Colonic mucosa (tissue), 4 donors: ENCODE data around the gene CDH8. TPM values are rescaled to one million over a fixed set of nuclear protein-coding genes. Genes with fewer than 3 reads are reported as not detected.

Experiments used
- DNase-seq: peaks from one replicate; pipeline ENCODE4 v3.0.0-alpha.2; 2020
- H3K27ac ChIP-seq: fragments of 200-600 bp; one replicate; pipeline ENCODE4 v1.8.0; 2021
- H3K27me3 ChIP-seq: fragments of 200-600 bp; one replicate; pipeline ENCODE4 v1.8.0; 2021
- H3K36me3 ChIP-seq: fragments of 200-600 bp; one replicate; pipeline ENCODE4 v1.8.0; 2021
- H3K4me1 ChIP-seq: fragments of 200-600 bp; one replicate; pipeline ENCODE4 v1.8.0; 2021; ENCODE audit warnings: mild to moderate bottlenecking
- H3K4me3 ChIP-seq: fragments of 200-600 bp; one replicate; pipeline ENCODE4 v1.8.0; 2021
- H3K9ac ChIP-seq, 2 donors: one replicate each; pipeline ENCODE4 v1.7.0; 2013; ENCODE audit warnings: control low read depth in 2 of 2, low read depth in 2 of 2, low read length in 2 of 2
- H3K9me3 ChIP-seq: fragments of 200-600 bp; one replicate; pipeline ENCODE4 v1.8.0; 2021
- intact Hi-C: fragments of 100-400 bp; cut with DNase I; formaldehyde crosslinking; loops from one replicate; pipeline ENCODE4 v1.14.1; 2022
- total RNA-seq, 2 donors: library from RNA; stranded (reverse); fragmentation: NEBNext Ultra II Directional in 1 of 2; extraction: Animal tissue kit (Norgen Biotek cat#: 25700) in 1 of 2; gene quantifications; one replicate each; pipeline ENCODE4 v1.2.1, GENCODE V29; 2021
- TF ChIP-seq, protein P1 (sequence below): fragments of 200-600 bp; IDR thresholded peaks from one replicate; pipeline ENCODE4 v1.8.0; 2022; ENCODE audit warnings: antibody characterized with exemption, mild to moderate bottlenecking
- donor health status: healthy.
- donor health status: DM: no; HTN: no; CAD: no.
- donor health status: DM: no; HTN: no; CAD: no.

Gene CDH8
- total RNA-seq, 2 donors from 2014 or later, result 0.13 to 0.69 TPM

DNA sequence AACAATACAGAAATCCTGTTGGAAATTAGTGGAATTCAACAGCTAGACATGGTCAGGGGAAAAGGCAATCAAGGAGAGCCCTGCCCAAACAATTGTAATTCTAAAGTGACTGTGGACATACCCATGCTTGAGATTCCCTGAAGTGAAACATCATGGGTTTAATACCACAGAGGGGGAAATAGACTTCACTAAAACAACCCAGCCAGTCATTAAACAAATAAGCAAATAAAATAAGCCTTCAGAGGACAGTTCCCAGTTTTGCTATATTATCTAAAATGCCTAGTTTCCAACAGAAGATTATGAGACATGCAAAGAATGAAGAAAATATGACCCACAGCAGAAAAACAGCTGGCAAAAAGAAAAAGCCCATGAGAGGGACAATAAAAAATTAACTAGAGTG is 376.3 kb downstream of the CDH8 start:
- H3K27me3 ChIP-seq, result no peaks in the 10 kb centered on the region
- H3K36me3 ChIP-seq, result no peaks in the 10 kb centered on the region
- DNase-seq, result no peak
- intact Hi-C loops, result no loop called here
- no peak overlapping the region for H3K27ac ChIP-seq
- H3K4me1 ChIP-seq, result no peaks in the 10 kb centered on the region
- H3K9me3 ChIP-seq, result no peaks in the 10 kb centered on the region
- TF ChIP-seq, protein P1, sequence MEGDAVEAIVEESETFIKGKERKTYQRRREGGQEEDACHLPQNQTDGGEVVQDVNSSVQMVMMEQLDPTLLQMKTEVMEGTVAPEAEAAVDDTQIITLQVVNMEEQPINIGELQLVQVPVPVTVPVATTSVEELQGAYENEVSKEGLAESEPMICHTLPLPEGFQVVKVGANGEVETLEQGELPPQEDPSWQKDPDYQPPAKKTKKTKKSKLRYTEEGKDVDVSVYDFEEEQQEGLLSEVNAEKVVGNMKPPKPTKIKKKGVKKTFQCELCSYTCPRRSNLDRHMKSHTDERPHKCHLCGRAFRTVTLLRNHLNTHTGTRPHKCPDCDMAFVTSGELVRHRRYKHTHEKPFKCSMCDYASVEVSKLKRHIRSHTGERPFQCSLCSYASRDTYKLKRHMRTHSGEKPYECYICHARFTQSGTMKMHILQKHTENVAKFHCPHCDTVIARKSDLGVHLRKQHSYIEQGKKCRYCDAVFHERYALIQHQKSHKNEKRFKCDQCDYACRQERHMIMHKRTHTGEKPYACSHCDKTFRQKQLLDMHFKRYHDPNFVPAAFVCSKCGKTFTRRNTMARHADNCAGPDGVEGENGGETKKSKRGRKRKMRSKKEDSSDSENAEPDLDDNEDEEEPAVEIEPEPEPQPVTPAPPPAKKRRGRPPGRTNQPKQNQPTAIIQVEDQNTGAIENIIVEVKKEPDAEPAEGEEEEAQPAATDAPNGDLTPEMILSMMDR, result no peak
- no peak overlapping the region for H3K4me3 ChIP-seq
- H3K9ac ChIP-seq, result no peak overlapping the region

DNA sequence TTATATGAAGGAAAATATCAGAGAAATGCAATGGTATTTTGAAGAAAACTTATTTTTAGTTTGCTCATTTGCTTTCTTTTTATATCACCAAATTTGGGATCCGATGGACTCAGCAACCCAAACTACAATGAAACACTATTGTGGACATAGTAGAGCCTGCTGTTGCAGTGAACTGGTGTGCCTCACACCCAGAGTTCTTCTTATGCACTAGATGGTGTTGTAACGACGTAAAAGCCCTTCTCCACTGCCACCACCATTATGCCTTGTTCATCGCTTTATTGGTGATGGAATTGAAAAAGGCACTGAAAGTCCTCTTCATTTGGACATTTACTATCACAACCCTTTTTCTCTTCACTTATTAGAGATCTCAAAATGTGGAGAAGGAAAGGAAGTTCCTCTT is 381.3 kb downstream of the CDH8 start:
- no peaks in the 10 kb centered on the region for H3K27me3 ChIP-seq
- intact Hi-C loops, result no loop called here
- TF ChIP-seq, protein P1, result no peak
- H3K36me3 ChIP-seq, result no peaks in the 10 kb centered on the region
- no peak overlapping the region for H3K9ac ChIP-seq
- no peak for DNase-seq
- H3K4me3 ChIP-seq, result no peak overlapping the region
- no peak overlapping the region for H3K27ac ChIP-seq
- H3K9me3 ChIP-seq, result no peaks in the 10 kb centered on the region
- no peaks in the 10 kb centered on the region for H3K4me1 ChIP-seq

- Histone ChIP-seq H3K36me3 (no peaks in the 10 kb centered on the region), H3K27ac (no peak overlapping the region), H3K9me3 (no peaks in the 10 kb centered on the region), H3K4me1 (no peaks in the 10 kb centered on the region), H3K9ac (no peak overlapping the region), H3K27me3 (no peaks in the 10 kb centered on the region), H3K4me3 (no peak overlapping the region)
- DNase-seq, result no peak
- intact Hi-C loops, result no loop called here
- TF ChIP-seq, protein P1, result no peak
These were observed 382.7 kb downstream of the CDH8 start for GRCh38 chr16:61653544-61653943.

GRCh38 chr16:61645561-61645960 is 390.7 kb downstream of the CDH8 start:
- Histone ChIP-seq H3K9me3 (no peaks in the 10 kb centered on the region), H3K4me1 (no peaks in the 10 kb centered on the region), H3K9ac (no peak overlapping the region), H3K27me3 (no peaks in the 10 kb centered on the region), H3K36me3 (no peaks in the 10 kb centered on the region), H3K4me3 (no peak overlapping the region), H3K27ac (no peak overlapping the region)
- TF ChIP-seq, protein P1, result no peak
- DNase-seq, result no peak
- intact Hi-C loops, result no loop called here

- intact Hi-C loops, result no loop called here
- no peak for DNase-seq
- no peak overlapping the region for H3K4me3 ChIP-seq
- TF ChIP-seq, protein P1, result no peak
- H3K9ac ChIP-seq, result no peak overlapping the region
- no peaks in the 10 kb centered on the region for H3K36me3 ChIP-seq
- no peaks in the 10 kb centered on the region for H3K4me1 ChIP-seq
- no peaks in the 10 kb centered on the region for H3K27me3 ChIP-seq
- no peak overlapping the region for H3K27ac ChIP-seq
- no peaks in the 10 kb centered on the region for H3K9me3 ChIP-seq
These were observed 391.5 kb downstream of the CDH8 start for GRCh38 chr16:61644736-61645135.
